ENCODE data around the gene MTERF2. TPM values are rescaled to one million over a fixed set of nuclear protein-coding genes. Genes with fewer than 3 reads are reported as not detected.

The MTERF2 gene
- total RNA-seq, 1 donor from 2014 or later, result 7.5 TPM

- Mint-ChIP-seq H3K27ac (ENCODE audit: unreplicated experiment) (peak overlapping the region; percentile 49), H3K4me1 (ENCODE audit: low read depth) (peaks cover 64% of the 10 kb centered on the region), H3K36me3 (ENCODE audit: low read depth) (peaks cover 17% of the 10 kb centered on the region), H3K4me3 (ENCODE audit: unreplicated experiment) (no peak overlapping the region), H3K9me3 (ENCODE audit: low read depth) (no peaks in the 10 kb centered on the region), H3K27me3 (ENCODE audit: low read depth) (no peaks in the 10 kb centered on the region)
- TF ChIP-seq CTCF (IDR thresholded peaks at IDR 0.05), result no peak
- no peak for DNase-seq (ENCODE audit: low spot score)
Observed at GRCh38 chr12:106981788-106982187, 5.2 kb downstream of the MTERF2 start.

- H3K27ac Mint-ChIP-seq (ENCODE audit: unreplicated experiment), result peak overlapping the region; percentile 68
- H3K4me1 Mint-ChIP-seq (ENCODE audit: low read depth), result peaks cover 66% of the 10 kb centered on the region
- H3K4me3 Mint-ChIP-seq (ENCODE audit: unreplicated experiment), result no peak overlapping the region
- no peaks in the 10 kb centered on the region for H3K27me3 Mint-ChIP-seq (ENCODE audit: low read depth)
- no peaks in the 10 kb centered on the region for H3K9me3 Mint-ChIP-seq (ENCODE audit: low read depth)
- H3K36me3 Mint-ChIP-seq (ENCODE audit: low read depth), result peaks cover 17% of the 10 kb centered on the region
- DNase-seq (ENCODE audit: low spot score), result no peak
- no peak for TF ChIP-seq CTCF (IDR thresholded peaks at IDR 0.05)
Observed at GRCh38 chr12:106980944-106981343, 6.0 kb downstream of the MTERF2 start.

- no peaks in the 10 kb centered on the region for H3K27me3 Mint-ChIP-seq (ENCODE audit: low read depth)
- no peak for TF ChIP-seq CTCF (IDR thresholded peaks at IDR 0.05)
- H3K9me3 Mint-ChIP-seq (ENCODE audit: low read depth), result no peaks in the 10 kb centered on the region
- H3K36me3 Mint-ChIP-seq (ENCODE audit: low read depth), result peaks cover 14% of the 10 kb centered on the region
- H3K4me1 Mint-ChIP-seq (ENCODE audit: low read depth), result peaks cover 76% of the 10 kb centered on the region
- no peak for DNase-seq (ENCODE audit: low spot score)
- peak overlapping the region; percentile 50 for H3K27ac Mint-ChIP-seq (ENCODE audit: unreplicated experiment)
- no peak overlapping the region for H3K4me3 Mint-ChIP-seq (ENCODE audit: unreplicated experiment)
Observed at GRCh38 chr12:106978035-106978800, 8.7 kb downstream of the MTERF2 start.

- no peaks in the 10 kb centered on the region for H3K9me3 Mint-ChIP-seq (ENCODE audit: low read depth)
- peak overlapping the region; percentile 70 for H3K27ac Mint-ChIP-seq (ENCODE audit: unreplicated experiment)
- peaks cover 86% of the 10 kb centered on the region for H3K4me1 Mint-ChIP-seq (ENCODE audit: low read depth)
- H3K36me3 Mint-ChIP-seq (ENCODE audit: low read depth), result peaks cover 17% of the 10 kb centered on the region
- no peak for TF ChIP-seq CTCF (IDR thresholded peaks at IDR 0.05)
- no peak for DNase-seq (ENCODE audit: low spot score)
- no peaks in the 10 kb centered on the region for H3K27me3 Mint-ChIP-seq (ENCODE audit: low read depth)
- H3K4me3 Mint-ChIP-seq (ENCODE audit: unreplicated experiment), result no peak overlapping the region
Observed at GRCh38 chr12:106976668-106977067, 10.3 kb downstream of the MTERF2 start.

- Mint-ChIP-seq H3K4me1 (ENCODE audit: low read depth) (peaks cover 85% of the 10 kb centered on the region), H3K36me3 (ENCODE audit: low read depth) (peaks cover 20% of the 10 kb centered on the region), H3K4me3 (ENCODE audit: unreplicated experiment) (no peak overlapping the region), H3K27me3 (ENCODE audit: low read depth) (no peaks in the 10 kb centered on the region), H3K27ac (ENCODE audit: unreplicated experiment) (peak overlapping the region; percentile 46), H3K9me3 (ENCODE audit: low read depth) (no peaks in the 10 kb centered on the region)
- no peak for TF ChIP-seq CTCF (IDR thresholded peaks at IDR 0.05)
- no peak for DNase-seq (ENCODE audit: low spot score)
Observed at GRCh38 chr12:106975993-106976658, 10.8 kb downstream of the MTERF2 start.

Measured in chondrocyte (in vitro differentiated cells).